K562 (cell line): ENCODE results near the gene NEK2. TPM values are rescaled to one million over a fixed set of nuclear protein-coding genes. Genes with fewer than 3 reads are reported as not detected.

Experiments used
- CHD1 ChIP-seq: fragments of 200-600 bp; sonication (generic); IDR thresholded peaks from one replicate; pipeline ENCODE4 v1.6.1; 2012; ENCODE audit warnings: mild to moderate bottlenecking, moderate library complexity, low read length, inconsistent platforms
- CTCF ChIP-seq, 3 experiments: IDR thresholded peaks in 2 of 3; conservative IDR thresholded peaks in 1 of 3; 2 replicates each; pipeline ENCODE4 v1.5.1; 2011 to 2012; ENCODE audit warnings: low read length in 3 of 3, mild to moderate bottlenecking in 3 of 3, control low read depth in 2 of 3, improper control_type of control experiment in 1 of 3, inconsistent platforms in 1 of 3, low read depth in 1 of 3, mixed read lengths in 1 of 3, moderate library complexity in 1 of 3; ENCODE audit not compliant: insufficient read depth in 2 of 3
- HNRNPUL1 ChIP-seq: fragments of 200-400 bp; formaldehyde crosslinking; IDR thresholded peaks from 2 replicates; pipeline ENCODE4 v1.6.1; 2017; ENCODE audit warnings: low read length
- ILK ChIP-seq: fragments of 450-650 bp; IDR thresholded peaks from 2 replicates; pipeline ENCODE4 v1.6.1; 2016; ENCODE audit warnings: missing genetic modification characterization, low read depth, mild to moderate bottlenecking, missing compliant biosample characterization, moderate library complexity, borderline replicate concordance
- JUNB ChIP-seq: fragments of 450-650 bp; formaldehyde crosslinking; conservative IDR thresholded peaks from 2 replicates; pipeline ENCODE4 v1.4.0; 2020; ENCODE audit warnings: mild to moderate bottlenecking
- MAFG ChIP-seq: fragments of 450-650 bp; conservative IDR thresholded peaks from 2 replicates; pipeline ENCODE4 v1.6.1; 2016; ENCODE audit warnings: missing genetic modification characterization, missing compliant biosample characterization
- REST ChIP-seq, 2 experiments: fragments of 450-650 bp; formaldehyde crosslinking in 1 of 2; IDR thresholded peaks; 2 replicates each; pipeline versions ENCODE4 v1.4.0 to v1.6.1; 2014 to 2020; ENCODE audit warnings: mild to moderate bottlenecking in 2 of 2, borderline replicate concordance in 1 of 2, low read depth in 1 of 2
- SMARCA4 ChIP-seq: fragments of 450-650 bp; IDR thresholded peaks from 2 replicates; pipeline ENCODE4 v1.6.1; 2016
- SMC3 ChIP-seq: conservative IDR thresholded peaks from 2 replicates; pipeline ENCODE4 v1.6.1; 2011; ENCODE audit warnings: low read depth, low read length, improper control_type of control experiment; ENCODE audit not compliant: insufficient read depth
- ZNF436 ChIP-seq: fragments of 250-450, 450-650 bp; sonication (Bioruptor Pico); formaldehyde crosslinking; IDR thresholded peaks from 2 replicates; pipeline ENCODE4 v1.7.0; 2020; ENCODE audit warnings: mild to moderate bottlenecking
- ZNF609 ChIP-seq: sonication (generic); formaldehyde crosslinking; IDR thresholded peaks from 2 replicates; pipeline ENCODE4 v1.8.1; 2023; ENCODE audit warnings: missing genetic modification reagents, mild to moderate bottlenecking, borderline replicate concordance
- polyA plus RNA-seq, 8 experiments: library from polyadenylated mRNA; depleted of rRNA in 4 of 8; stranded (reverse) in 5 of 8; unstranded in 3 of 8; fragments of >200 nt; fragmentation: Nextera tagmentation in 2 of 8; fragmentation: Illumina TruSeq in 1 of 8; extraction: Ambion mirVana in 2 of 8; extraction: Trizol in 1 of 8; gene quantifications; 2 replicates each; pipeline versions ENCODE4 v1.2.1 to v1.2.3, GENCODE V29; 2011 to 2014; ENCODE audit warnings: inconsistent platforms in 1 of 8, missing spikeins in 1 of 8
- total RNA-seq, 7 experiments: library from RNA; depleted of rRNA in 6 of 7; stranded (reverse); fragments of >200 nt in 6 of 7; fragmentation: Illumina TruSeq in 2 of 7; extraction: Trizol in 2 of 7; gene quantifications; 2 replicates each; pipeline versions ENCODE4 v1.2.1 to v1.2.3, GENCODE V29; 2011 to 2021; ENCODE audit warnings: low replicate concordance in 1 of 7

Gene NEK2
- total and polyA plus RNA-seq, 9 of the 15 experiments (the other 6 are each of a cell fraction or from before 2014, with no cell fraction given) = 30.0 to 74.7 (median 66.4) TPM

GRCh38 chr1:211648980-211649934 is 26.2 kb downstream of the NEK2 start (continued):
- TF ChIP-seq REST (IDR thresholded peaks at IDR 0.05; ENCODE audit: borderline replicate concordance) (peak; percentile 35; the same call in 1 of the 2 replicates), REST (CRISPR knock-in tag; IDR thresholded peaks at IDR 0.05; ENCODE audit: low read depth) (no peak), ZNF609 (CRISPR knock-in tag) (no peak), CTCF (IDR thresholded peaks at IDR 0.05 in 2 of 3, conservative IDR thresholded peaks at IDR 0.05 in 1 of 3; ENCODE audit: insufficient read depth in 2 of 3, low read depth in 1 of 3, low read length in 3 of 3) (peak; percentile 70 to 96 (median 74)), CHD1 (no peak), HNRNPUL1 (no peak), JUNB (CRISPR knock-in tag) (no peak), SMC3 (peak; percentile 59; the same call in 1 of the 2 replicates), MAFG (tag) (no peak), ILK (tag) (no peak), SMARCA4 (no peak), ZNF436 (no peak)
